ENCODE data around the gene SSH3.

Gene SSH3

DNA sequence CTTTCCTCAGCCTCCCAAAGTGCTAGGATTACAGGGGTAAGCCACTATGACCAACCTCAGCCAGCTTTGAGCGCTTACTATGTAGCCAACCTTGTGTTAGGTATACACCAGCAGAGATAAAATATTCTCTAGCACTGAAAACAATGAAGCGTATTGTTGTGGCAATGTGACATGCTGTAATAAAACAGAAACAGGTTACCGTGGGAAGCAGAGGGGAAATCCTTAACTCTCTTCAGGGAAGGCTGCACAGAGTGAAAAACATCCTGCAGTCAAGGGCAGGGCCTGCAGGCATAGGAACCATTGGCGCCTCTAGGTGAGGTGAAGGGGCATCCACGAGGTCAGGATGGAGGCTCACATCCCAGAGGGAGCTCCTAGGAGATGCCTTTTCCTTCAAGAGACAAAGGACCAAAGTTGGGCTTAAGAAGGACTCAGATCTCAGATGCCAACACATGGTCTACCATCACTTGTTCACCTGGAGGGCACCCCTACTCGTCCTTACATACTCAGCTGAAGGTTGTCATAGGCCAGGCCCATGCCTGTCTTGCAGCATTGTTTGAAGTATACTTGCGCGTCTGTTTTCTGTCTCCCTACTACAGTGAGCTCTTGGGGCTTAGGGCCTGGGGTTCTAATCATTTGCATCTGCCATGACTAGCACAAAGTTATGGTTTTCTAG lies 42.1 kb downstream of the SSH3 start:
- DNase-seq (ENCODE audit: low read depth, low spot score), result no peak

DNA sequence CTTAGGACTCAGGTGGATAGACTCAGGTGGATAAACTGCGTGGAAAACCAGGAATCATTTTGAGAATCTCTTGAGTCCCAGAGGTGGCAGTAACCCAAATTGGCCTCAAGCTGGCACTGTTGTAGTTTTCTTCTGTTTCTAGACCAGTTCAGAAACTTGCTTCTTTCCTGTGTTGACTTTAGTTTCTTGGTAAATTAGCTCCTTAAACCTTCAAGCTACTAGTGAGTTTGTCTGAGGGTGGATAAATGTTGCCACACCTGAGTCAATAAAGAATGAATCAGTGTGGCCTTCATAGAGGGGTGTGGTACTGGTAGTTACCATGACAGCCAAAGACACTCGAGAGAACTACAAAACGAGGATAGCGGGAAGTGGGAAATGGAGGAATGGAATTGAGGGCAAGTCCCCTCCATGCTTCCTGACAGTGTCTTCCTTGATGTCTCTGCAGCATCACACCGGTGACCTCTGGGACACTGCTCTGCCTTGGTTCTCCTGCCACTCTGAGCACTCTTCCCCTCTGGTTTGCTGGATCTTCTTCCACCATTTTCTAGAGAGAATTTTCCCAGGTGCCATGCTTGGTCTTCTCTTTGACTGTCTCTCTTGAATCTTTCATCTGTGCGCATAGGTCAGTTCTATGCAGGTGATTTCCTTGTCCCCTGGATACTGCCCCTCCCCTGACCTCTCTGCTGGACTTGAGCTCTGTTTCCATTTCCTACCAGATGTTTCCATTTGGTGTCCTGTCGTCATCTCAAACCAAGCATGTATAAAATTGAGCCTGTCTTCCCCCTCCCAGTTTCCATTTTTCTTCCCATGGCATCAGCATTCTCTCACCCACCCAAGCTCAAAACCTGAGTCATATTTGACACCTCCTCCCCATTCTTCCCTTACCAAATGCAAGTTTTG lies 42.8 kb downstream of the SSH3 start:
- no peak for DNase-seq (ENCODE audit: low read depth, low spot score)

DNA sequence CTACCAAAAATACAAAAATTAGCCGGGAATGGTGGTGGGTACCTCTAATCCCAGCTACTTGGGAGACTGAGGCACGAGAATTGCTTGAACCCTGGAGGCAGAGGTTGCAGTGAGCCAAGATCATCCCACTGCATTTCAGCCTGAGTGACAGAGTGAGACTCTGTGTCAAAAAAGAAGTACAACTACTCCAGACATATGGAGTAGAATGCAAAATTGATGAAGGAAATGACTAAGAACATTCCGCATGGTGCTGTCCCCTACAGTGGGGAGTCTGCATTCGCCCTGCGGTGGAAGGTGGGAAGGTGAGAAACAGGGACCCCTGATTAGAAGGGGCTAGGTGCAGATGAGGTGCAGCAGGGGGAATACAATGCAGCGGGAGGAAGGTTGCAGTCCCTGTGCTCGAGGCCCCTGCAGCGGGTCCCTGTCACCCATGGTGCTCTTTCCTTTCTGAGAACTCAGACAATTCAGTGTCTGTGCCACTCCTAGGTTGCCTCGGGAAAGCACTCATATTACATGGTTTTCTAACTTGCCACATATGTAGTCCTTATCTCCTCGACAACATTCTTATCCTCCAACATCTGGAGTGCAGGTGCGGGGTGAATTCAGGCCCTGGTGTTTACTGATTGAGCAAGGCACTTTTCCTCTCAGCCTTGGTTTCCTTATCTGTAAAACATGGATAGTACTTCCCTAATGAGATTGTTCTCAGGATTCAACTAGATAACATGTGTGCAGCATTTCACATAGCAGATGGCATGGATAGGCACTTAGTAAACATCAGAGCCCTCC lies 44.8 kb downstream of the SSH3 start:
- DNase-seq (ENCODE audit: low read depth, low spot score), result no peak

GRCh38 chr11:67349036-67349435 lies 45.7 kb downstream of the SSH3 start:
- DNase-seq (ENCODE audit: low read depth, low spot score), result no peak

DNA sequence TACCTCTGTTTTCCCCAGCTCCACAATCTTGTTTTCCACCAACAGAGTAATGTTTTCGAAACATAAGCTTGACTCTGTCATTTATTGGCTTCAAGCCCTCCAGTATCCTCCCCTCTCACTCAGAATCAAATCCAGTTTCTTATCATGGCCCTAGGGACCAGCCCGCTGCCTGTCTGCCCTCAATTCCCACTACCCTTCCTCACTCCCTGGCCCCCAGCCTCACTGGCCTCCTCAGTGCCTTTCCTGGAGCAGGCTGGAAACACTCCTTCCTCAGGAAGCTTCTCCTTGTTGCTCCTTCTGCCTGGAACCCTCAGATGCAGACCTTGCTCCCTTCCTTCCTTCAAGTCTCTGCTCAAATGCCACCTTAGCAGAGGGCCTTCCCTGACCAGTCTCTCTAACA lies 46.1 kb downstream of the SSH3 start:
- DNase-seq (ENCODE audit: low read depth, low spot score), result no peak

GRCh38 chr11:67349928-67350465 lies 46.7 kb downstream of the SSH3 start:
- DNase-seq (ENCODE audit: low read depth, low spot score), result no peak

- DNase-seq (ENCODE audit: low read depth, low spot score), result no peak
These were observed 48.1 kb downstream of the SSH3 start for GRCh38 chr11:67351275-67352005.

DNA sequence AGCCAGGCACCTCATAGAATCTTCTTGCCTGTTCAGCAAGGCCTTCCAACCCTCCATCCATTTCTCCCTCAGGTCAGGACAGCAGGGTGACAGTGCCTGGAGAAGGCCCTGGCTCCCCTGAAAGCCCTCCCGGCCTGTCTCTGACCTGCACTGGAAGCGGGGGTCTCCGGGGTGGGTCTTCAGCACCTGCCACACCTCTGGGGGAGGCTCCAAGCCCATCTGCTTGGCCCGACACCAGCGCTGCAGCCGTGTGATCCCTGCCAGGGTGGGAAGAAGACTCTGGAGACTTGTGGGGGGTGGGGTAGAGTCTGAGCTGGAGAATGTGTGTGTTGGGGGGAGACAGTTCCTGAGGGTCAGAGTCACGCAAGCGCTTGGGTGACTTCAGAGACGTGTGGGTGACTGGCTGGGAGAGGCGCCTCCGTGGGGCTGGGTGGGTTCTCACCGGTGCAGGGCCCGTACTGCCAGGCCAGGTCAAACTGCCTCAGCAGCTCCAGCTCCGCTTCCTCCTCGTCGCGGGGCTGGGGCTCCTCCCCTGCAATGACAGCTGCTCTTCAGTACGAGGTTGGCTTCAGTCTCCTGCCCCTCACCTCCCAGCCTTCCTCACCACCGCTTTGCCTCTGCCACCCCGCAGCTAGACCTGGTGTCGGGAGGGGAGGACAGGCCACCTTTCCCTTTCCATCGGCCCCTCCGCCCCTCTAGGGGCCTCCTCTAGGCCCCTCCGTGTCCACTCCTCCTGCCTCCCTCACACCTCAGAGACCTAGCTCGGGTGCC lies 49.4 kb downstream of the SSH3 start:
- peak; percentile 29 for DNase-seq (ENCODE audit: low read depth, low spot score)

GRCh38 chr11:67353317-67354074 lies 50.2 kb downstream of the SSH3 start, which contains the start of gene POLD4:
TSS of gene POLD4 (minus strand) at chr11:67353546. CDS start at chr11:67353399, 147 bp downstream.
- DNase-seq (ENCODE audit: low read depth, low spot score), result peak; percentile 94

GRCh38 chr11:67354075-67355022 lies 51.0 kb downstream of the SSH3 start:
- DNase-seq (ENCODE audit: low read depth, low spot score), result no peak

DNA sequence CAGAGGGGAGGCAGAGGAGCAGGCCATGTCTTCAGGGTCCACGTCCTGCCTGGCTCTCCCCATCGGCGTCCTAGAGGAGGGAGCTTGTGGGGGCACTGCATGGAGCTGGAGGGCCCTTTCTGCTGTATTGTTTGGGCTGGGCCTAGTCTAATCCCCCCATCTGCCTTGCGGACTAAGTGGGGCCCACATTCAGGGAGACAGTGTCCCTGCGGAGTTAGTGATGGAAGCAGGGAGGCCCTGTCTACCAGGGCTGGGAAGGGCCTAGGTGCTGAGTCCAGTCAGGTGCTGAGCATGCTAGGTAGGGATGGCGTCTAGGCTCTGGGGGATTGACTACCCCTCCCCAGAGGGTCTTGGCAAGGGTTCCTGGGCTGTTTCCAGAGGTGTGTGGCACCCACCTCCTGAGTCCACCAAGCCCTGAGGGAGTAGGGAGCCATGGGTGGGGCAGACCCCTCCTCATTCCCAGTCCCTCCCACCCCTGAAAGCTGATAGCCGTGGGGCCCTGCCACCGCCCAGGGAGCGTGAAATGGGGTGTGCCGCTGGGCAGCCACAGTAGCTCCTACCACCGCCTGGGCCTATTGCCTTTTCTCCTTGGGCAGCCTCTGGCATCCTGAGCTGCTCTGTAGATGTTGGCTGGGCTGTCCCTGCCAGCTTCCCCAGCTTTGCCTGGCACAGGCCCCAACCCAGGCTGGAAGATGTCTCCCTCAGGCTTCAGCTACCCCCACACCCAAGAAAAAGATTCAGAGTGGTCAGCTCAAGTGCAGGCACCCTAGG lies 51.9 kb downstream of the SSH3 start:
- no peak for DNase-seq (ENCODE audit: low read depth, low spot score)

GRCh38 chr11:67355794-67356386 lies 52.6 kb downstream of the SSH3 start:
- no peak for DNase-seq (ENCODE audit: low read depth, low spot score)

DNA sequence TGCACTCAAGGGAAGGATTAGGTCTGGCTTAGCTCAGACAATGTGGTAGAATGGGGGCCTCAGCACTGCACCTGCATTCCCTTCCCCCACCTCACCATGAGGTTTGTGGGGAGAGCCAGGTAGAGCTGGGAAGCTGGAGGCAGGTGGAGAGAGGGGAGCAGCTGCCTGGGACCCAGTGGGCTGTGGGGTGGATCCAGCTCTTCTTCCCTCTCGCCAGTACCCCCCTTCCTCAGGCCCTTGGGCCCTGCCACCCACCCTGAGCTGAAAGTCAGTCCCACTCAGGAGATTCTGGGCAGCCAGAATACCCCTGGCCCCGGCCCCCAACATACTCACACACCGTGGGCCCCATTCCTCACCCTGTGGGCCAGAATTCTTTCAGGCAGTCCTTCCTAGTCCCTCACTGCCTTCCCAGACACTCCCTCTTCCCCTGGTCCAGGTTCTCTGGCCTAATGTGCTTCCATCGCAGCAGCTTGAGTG lies 53.1 kb downstream of the SSH3 start:
- DNase-seq (ENCODE audit: low read depth, low spot score), result no peak

GRCh38 chr11:67356864-67357561 lies 53.7 kb downstream of the SSH3 start:
- DNase-seq (ENCODE audit: low read depth, low spot score), result peak; percentile 59

DNA sequence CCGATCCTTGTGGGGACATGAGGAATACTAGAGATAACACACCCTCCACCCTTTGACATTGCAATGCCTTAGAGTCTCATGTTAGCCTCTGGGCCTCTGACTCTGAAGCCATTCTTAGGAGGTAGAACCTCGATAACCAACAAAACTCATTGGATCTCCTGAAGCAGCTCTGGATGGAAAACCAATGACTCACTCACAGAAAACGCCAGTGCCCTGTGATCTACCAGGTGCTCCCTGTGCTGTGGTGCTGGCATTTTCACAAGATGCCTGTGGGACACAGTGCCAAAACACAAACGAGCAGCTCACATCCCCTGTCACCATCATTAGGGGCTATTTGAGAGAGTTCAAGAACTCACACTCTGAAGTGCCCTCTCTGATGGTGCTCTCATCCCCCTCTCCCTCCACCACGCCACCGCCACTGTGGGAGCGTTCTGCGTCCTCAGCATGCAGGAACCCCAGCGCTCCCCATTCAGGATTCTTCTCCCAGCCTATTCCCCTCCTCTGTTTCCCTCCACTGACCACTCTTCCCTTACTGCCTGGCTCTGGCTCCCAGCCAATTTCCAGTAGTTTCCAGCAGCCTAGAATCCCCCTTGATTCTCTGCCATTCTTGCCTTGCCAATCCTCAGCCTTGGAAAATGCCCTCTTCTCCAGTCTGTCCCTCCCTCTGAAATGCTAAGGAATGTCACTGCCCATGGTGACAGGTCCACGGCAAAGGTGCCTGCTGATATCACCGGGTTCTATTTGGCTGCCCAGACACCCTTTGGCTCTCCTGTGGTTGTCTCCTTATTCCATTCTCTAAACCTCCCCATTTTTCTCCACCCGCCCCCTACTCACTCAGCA lies 54.7 kb downstream of the SSH3 start:
- DNase-seq (ENCODE audit: low read depth, low spot score), result no peak

All from activated CD4-positive, CD25-positive, alpha-beta regulatory T cell treated with anti-CD3 and anti-CD28 coated beads, Interleukin-2, amount 50 U/mL, for 16 hours (primary cell).